Activated CD8-positive, alpha-beta T cell treated with anti-CD3 and anti-CD28 coated beads for 36 hours (primary cell): Measurements from ENCODE around the gene DNAJC1. TPM values are rescaled to one million over a fixed set of nuclear protein-coding genes. Genes with fewer than 3 reads are reported as not detected.

Experiments
- ATAC-seq: fragments of 200-7000 bp; cut with Tn5 transposase; one replicate; pipeline ENCODE4 v1.10.0; 2021; ENCODE audit warnings: mild to moderate bottlenecking, moderate library complexity
- CTCF ChIA-PET: fragments of 350-600 bp; sonication (Branson Sonifier 250); formaldehyde crosslinking; loops from one replicate; lab custom pipeline; 2021; ENCODE audit warnings: antibody characterized with exemption; lab: Charles Lee
- POLR2A ChIA-PET: fragments of 350-600 bp; sonication (Branson Sonifier 250); formaldehyde crosslinking; loops from one replicate; lab custom pipeline; 2021; ENCODE audit warnings: antibody characterized with exemption; lab: Charles Lee
- DNase-seq: peaks from one replicate; pipeline ENCODE4 v3.0.0-alpha.2; 2020
- H3K27ac Mint-ChIP-seq: one replicate; pipeline ENCODE4 v1.8.0; 2021; ENCODE audit warnings: mild to moderate bottlenecking, mixed read lengths
- H3K27me3 Mint-ChIP-seq: one replicate; pipeline ENCODE4 v1.8.0; 2021; ENCODE audit warnings: mixed read lengths
- H3K36me3 Mint-ChIP-seq: one replicate; pipeline ENCODE4 v1.8.0; 2021; ENCODE audit warnings: low read depth, mixed read lengths
- H3K4me1 Mint-ChIP-seq: one replicate; pipeline ENCODE4 v1.8.0; 2021; ENCODE audit warnings: low read depth, mixed read lengths
- H3K4me3 Mint-ChIP-seq: one replicate; pipeline ENCODE4 v1.8.0; 2021; ENCODE audit warnings: mild to moderate bottlenecking, moderate library complexity, mixed read lengths
- H3K9me3 Mint-ChIP-seq: one replicate; pipeline ENCODE4 v1.8.0; 2021; ENCODE audit warnings: mixed read lengths
- intact Hi-C: fragments of 100-400 bp; cut with micrococcal nuclease; formaldehyde crosslinking; loops from one replicate; pipeline ENCODE4 v1.10.0; 2022
- total RNA-seq, 2 experiments: library from RNA; stranded (reverse); gene quantifications; one replicate each; pipeline ENCODE4 v1.2.3, GENCODE V29; 2021
- TF ChIP-seq, protein P1 (sequence below): fragments of 200-600 bp; IDR thresholded peaks from one replicate; pipeline ENCODE4 v1.8.0; 2022; ENCODE audit warnings: antibody characterized with exemption, mild to moderate bottlenecking

The DNAJC1 gene
- total RNA-seq, 2 experiments from 2014 or later = 19.3 to 23.7 TPM

GRCh38 chr10:21910798-21911197 is 92.7 kb downstream of the DNAJC1 start:
- DNase-seq (no peak), ATAC-seq (no peak)
- intact Hi-C loops = no loop called here
- POLR2A ChIA-PET = no interaction called here
- no peaks in the 10 kb centered on the region for H3K9me3 Mint-ChIP-seq
- CTCF ChIA-PET = interaction anchor here (1.1 to 1.4 kb wide), 2 partner anchors 34 to 414 kb away, joined by 3 read pairs; no protein-coding TSS in a partner anchor
- H3K27ac Mint-ChIP-seq = no peak overlapping the region
- H3K36me3 Mint-ChIP-seq = peaks cover 13% of the 10 kb centered on the region
- no peaks in the 10 kb centered on the region for H3K27me3 Mint-ChIP-seq
- H3K4me1 Mint-ChIP-seq = peaks cover 15% of the 10 kb centered on the region
- H3K4me3 Mint-ChIP-seq = no peak overlapping the region
- TF ChIP-seq, protein P1, sequence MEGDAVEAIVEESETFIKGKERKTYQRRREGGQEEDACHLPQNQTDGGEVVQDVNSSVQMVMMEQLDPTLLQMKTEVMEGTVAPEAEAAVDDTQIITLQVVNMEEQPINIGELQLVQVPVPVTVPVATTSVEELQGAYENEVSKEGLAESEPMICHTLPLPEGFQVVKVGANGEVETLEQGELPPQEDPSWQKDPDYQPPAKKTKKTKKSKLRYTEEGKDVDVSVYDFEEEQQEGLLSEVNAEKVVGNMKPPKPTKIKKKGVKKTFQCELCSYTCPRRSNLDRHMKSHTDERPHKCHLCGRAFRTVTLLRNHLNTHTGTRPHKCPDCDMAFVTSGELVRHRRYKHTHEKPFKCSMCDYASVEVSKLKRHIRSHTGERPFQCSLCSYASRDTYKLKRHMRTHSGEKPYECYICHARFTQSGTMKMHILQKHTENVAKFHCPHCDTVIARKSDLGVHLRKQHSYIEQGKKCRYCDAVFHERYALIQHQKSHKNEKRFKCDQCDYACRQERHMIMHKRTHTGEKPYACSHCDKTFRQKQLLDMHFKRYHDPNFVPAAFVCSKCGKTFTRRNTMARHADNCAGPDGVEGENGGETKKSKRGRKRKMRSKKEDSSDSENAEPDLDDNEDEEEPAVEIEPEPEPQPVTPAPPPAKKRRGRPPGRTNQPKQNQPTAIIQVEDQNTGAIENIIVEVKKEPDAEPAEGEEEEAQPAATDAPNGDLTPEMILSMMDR = no peak

DNA sequence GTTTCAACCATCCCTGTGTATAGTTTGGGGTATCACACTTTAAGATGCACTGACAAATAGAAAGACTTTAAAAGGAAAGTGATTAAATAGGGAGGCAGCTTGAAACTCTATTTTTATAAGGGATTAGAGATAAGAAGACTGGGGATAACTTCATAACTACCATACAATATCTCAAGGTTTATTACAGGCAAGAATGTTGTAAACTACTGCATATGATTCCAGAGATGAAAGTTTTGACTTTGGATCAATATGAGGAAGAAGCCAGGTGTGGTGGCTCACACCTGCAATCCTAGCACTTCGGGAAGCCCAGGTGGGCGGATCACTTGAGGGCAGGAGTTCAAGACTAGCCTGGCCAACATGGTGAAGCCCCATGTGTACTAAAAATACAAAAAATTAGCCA is 96.1 kb downstream of the DNAJC1 start:
- H3K4me3 Mint-ChIP-seq = no peak overlapping the region
- no peak overlapping the region for H3K27ac Mint-ChIP-seq
- intact Hi-C loops = no loop called here
- peaks cover 2% of the 10 kb centered on the region for H3K4me1 Mint-ChIP-seq
- no peak for DNase-seq
- CTCF ChIA-PET = no interaction called here
- TF ChIP-seq, protein P1 = no peak
- ATAC-seq = no peak
- H3K27me3 Mint-ChIP-seq = no peaks in the 10 kb centered on the region
- POLR2A ChIA-PET = no interaction called here
- H3K36me3 Mint-ChIP-seq = peaks cover 14% of the 10 kb centered on the region
- no peaks in the 10 kb centered on the region for H3K9me3 Mint-ChIP-seq

DNA sequence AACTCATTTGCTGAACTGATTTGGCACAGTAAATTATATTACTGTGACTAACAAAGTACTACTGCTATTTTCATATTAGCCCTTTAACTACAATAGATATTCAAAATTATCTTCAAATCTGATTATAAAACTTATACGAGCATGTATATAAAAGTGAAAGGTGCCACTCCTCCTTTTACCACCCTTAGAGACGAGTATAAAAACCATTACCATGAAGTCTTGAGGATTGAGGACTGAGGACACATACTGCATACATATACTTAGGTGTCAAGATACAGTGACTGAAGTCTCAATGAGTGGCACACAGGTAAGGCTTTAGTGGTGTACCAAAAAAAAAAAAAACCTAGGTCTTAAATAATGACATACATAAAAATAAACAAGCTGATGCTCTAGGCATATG is 98.6 kb downstream of the DNAJC1 start:
- CTCF ChIA-PET = no interaction called here

DNA sequence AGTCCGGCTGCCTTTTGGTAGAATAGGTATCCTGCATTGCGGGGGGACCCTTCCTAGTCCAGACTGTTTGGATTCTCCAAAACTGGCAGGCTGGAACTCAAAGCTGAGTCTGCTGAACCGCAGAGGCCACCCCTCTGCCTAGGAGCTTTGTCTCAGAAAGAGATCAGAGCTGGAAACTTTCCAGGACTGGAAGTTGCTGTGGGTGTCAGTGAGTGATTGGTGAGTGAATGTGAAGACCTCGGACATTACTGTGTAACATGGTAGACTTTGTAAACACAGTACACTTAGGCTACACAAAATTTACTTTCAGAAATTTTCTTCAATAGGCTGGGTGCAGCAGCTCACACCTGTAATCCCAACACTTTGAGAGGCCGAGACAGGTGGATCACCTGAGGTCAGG is 103.8 kb downstream of the DNAJC1 start:
- Mint-ChIP-seq H3K9me3 (no peaks in the 10 kb centered on the region), H3K4me3 (no peak overlapping the region), H3K27ac (no peak overlapping the region), H3K27me3 (no peaks in the 10 kb centered on the region), H3K36me3 (peaks cover 18% of the 10 kb centered on the region), H3K4me1 (no peaks in the 10 kb centered on the region)
- ChIA-PET CTCF (no interaction called here), POLR2A (interaction anchor here (0.6 kb wide), 1 partner anchor 12 kb away, joined by 3 read pairs; no protein-coding TSS in a partner anchor)
- TF ChIP-seq, protein P1 = no peak
- intact Hi-C loops = no loop called here
- no peak for ATAC-seq
- DNase-seq = no peak

More for the DNA sequence above, 98.6 kb downstream of the DNAJC1 start:
- Mint-ChIP-seq H3K36me3 (peaks cover 12% of the 10 kb centered on the region), H3K9me3 (no peaks in the 10 kb centered on the region), H3K27me3 (no peaks in the 10 kb centered on the region), H3K4me3 (no peak overlapping the region), H3K27ac (no peak overlapping the region), H3K4me1 (no peaks in the 10 kb centered on the region)
- intact Hi-C loops = no loop called here
- TF ChIP-seq, protein P1 = no peak
- ATAC-seq (no peak), DNase-seq (no peak)
- POLR2A ChIA-PET = no interaction called here

- H3K36me3 Mint-ChIP-seq = peaks cover 35% of the 10 kb centered on the region
- ChIA-PET CTCF (no interaction called here), POLR2A (no interaction called here)
- H3K4me1 Mint-ChIP-seq = peaks cover 7% of the 10 kb centered on the region
- TF ChIP-seq, protein P1 = no peak
- ATAC-seq (no peak), DNase-seq (no peak)
- intact Hi-C loops = no loop called here
- no peaks in the 10 kb centered on the region for H3K27me3 Mint-ChIP-seq
- no peak overlapping the region for H3K4me3 Mint-ChIP-seq
- H3K9me3 Mint-ChIP-seq = peaks cover 14% of the 10 kb centered on the region
- no peak overlapping the region for H3K27ac Mint-ChIP-seq
Observed at GRCh38 chr10:21895932-21896331, 107.6 kb downstream of the DNAJC1 start.
